Subcutaneous preadipocyte (primary cell): ENCODE data around the gene ZNF300. TPM values are rescaled to one million over a fixed set of nuclear protein-coding genes. Genes with fewer than 3 reads are reported as not detected.

Experiments
- total RNA-seq: library from RNA; depleted of rRNA; stranded (reverse); fragments of >200 nt; gene quantifications from 2 replicates; pipeline ENCODE4 v1.2.3, GENCODE V29; 2012

Gene ZNF300
- 4.4 and 6.3 TPM in 2 replicates for total RNA-seq

DNA sequence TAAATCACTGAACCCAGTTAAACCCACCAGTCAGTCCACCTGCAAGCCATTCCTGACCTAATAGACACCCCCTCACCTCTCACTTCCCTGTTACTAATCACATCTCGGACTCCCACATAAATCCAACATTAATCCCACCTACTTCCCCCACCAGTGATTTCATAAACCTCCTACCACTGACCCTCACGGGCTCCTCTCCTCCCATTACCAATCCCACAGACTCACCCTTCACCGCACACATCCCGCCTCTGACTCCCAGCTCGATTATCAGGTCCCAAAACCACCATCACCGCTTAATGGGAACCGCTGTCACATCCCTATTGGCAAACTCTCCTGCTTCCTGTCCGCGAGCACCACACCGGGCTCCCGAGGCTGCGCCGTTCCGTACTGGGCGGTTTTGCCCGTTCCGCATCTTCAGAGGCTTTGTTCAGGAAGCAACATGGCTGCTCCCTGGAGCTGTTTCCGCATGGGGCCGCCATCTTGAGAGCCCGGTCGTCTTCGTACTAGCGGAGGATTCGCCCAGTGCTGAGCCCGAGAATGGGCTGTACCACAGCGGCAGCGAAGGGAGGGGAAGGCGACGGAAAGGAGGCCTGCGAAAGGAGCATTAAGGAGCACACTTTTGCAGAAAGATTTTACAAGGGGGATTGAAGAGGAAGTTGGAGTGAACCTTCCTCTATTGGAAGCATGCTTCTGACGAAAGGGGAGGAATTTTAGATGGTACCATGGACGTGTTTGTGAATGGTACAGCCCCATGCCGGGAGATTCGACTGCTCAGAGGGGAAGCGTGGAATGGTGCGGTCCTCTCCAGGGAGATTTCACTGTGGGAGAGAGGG lies at the start of gene ZNF300:
TSS of gene ZNF300 (minus strand) at position 502 of the 833 bp plus-strand sequence. CDS start 1,825 bp downstream, outside the sequence.

DNA sequence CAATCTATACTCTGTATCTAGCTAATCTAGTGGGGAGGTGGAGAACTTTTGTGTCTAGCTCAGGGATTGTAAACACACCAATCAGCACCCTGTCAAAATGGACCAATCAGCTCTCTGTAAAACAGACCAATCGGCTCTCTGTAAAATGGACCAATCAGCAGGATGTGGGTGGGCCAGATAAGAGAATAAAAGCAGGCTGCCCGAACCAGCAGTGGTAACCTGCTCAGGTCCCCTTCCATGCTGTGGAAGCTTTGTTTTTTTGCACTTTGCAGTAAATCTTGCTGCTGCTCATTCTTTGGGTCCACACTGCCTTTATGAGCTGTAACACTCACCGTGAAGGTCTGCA lies 58.5 kb downstream of the ZNF300 start, which contains the start of gene IRGM:
TSS of gene IRGM (plus strand) at position 214 of the 346 bp plus-strand sequence. CDS start 1,603 bp downstream, outside the sequence.

Other genes with a start within 250 kb of the ZNF300 start
- 0.39 TPM in 1 of 2 replicates, not detected in the other for gene MYOZ3, start 243.7 kb downstream of the ZNF300 start, total RNA-seq
- 21.7 and 29.9 TPM in 2 replicates for gene RBM22, start 203.9 kb downstream of the ZNF300 start, total RNA-seq
- gene DCTN4, start 146.0 kb downstream of the ZNF300 start, total RNA-seq, result 64.5 and 66.5 TPM in 2 replicates
- 101 and 126 TPM in 2 replicates for gene SMIM3, start 126.2 kb downstream of the ZNF300 start, total RNA-seq
- under 0.01 and 0.20 TPM in 2 replicates for gene IRGM, start 58.5 kb downstream of the ZNF300 start, total RNA-seq
- gene GPX3, start 115.6 kb upstream of the ZNF300 start, total RNA-seq, result 3.1 and 32.3 TPM in 2 replicates
- gene TNIP1, start 176.1 kb upstream of the ZNF300 start, total RNA-seq, result 44.1 and 65.7 TPM in 2 replicates